NCI-H2107 treated with DMSO at 0.1 percent for 48 hours (cell line): Measurements from ENCODE around the gene DUS1L.

Experiments used
- DNase-seq: peaks from one replicate; lab custom pipeline; 2025; ENCODE audit not compliant: unreplicated experiment; lab: John Stamatoyannopoulos, UW

The DUS1L gene

GRCh38 chr17:82028966-82029365, 36.6 kb downstream of the DUS1L start:
- no peak for DNase-seq

GRCh38 chr17:82028246-82028645, 37.4 kb downstream of the DUS1L start:
- DNase-seq, result no peak

GRCh38 chr17:82025401-82026107, 40.0 kb downstream of the DUS1L start:
- DNase-seq, result no peak

- DNase-seq, result no peak
Observed at GRCh38 chr17:82024859-82025258, 40.7 kb downstream of the DUS1L start.

- no peak for DNase-seq
Observed at GRCh38 chr17:82023447-82024241, 42.0 kb downstream of the DUS1L start.

GRCh38 chr17:82022981-82023446, 42.6 kb downstream of the DUS1L start, which contains the start of gene LRRC45:
Gene LRRC45 (plus strand): TSS chr17:82023305. CDS start chr17:82023644, 339 bp downstream.
- peak; percentile 97 for DNase-seq

- DNase-seq, result no peak
Observed at GRCh38 chr17:82022310-82022980, 43.2 kb downstream of the DUS1L start, which contains the start of gene CENPX. Gene CENPX (minus strand): TSS chr17:82022878. CDS start chr17:82022861, 17 bp downstream.

GRCh38 chr17:82021900-82022309, 43.7 kb downstream of the DUS1L start:
- no peak for DNase-seq

GRCh38 chr17:82021107-82021899, 44.3 kb downstream of the DUS1L start:
- DNase-seq, result peak; percentile 32

- DNase-seq, result no peak
Observed at GRCh38 chr17:82020572-82021106, 45.0 kb downstream of the DUS1L start.

GRCh38 chr17:82019690-82020571, 45.7 kb downstream of the DUS1L start:
- DNase-seq, result no peak

- DNase-seq, result no peak
Observed at GRCh38 chr17:82018989-82019689, 46.5 kb downstream of the DUS1L start.

- DNase-seq, result no peak
Observed at GRCh38 chr17:82018152-82018988, 47.2 kb downstream of the DUS1L start.

- no peak for DNase-seq
Observed at GRCh38 chr17:82017612-82018151, 47.9 kb downstream of the DUS1L start.

- DNase-seq, result no peak
Observed at GRCh38 chr17:82016875-82017459, 48.6 kb downstream of the DUS1L start.

- DNase-seq, result no peak
Observed at GRCh38 chr17:82016061-82016874, 49.3 kb downstream of the DUS1L start.
